ENCODE measurements around the gene UST. TPM values are rescaled to one million over a fixed set of nuclear protein-coding genes. Genes with fewer than 3 reads are reported as not detected.

Gene UST
- polyA plus RNA-seq, 1 donor from 2014 or later: 7.5 TPM

- Histone ChIP-seq H4K20me1 (ENCODE audit: insufficient read depth) (no peaks in the 10 kb centered on the region), H3K4me2 (ENCODE audit: low read length) (no peak overlapping the region), H3K9ac (ENCODE audit: low read length) (no peak overlapping the region), H3K27ac (ENCODE audit: low read length) (no peak overlapping the region), H3K9me2 (ENCODE audit: insufficient read depth, low read length) (no peaks in the 10 kb centered on the region), H3K4me3 (ENCODE audit: low read length) (no peak overlapping the region), H2AFZ (ENCODE audit: low read depth, low read length) (no peak overlapping the region), H3F3A (ENCODE audit: insufficient read depth, low read length, poor library complexity, severe bottlenecking) (no peaks in the 10 kb centered on the region), H3K27me3 (ENCODE audit: insufficient read depth, low read depth, low read length) (no peaks in the 10 kb centered on the region), H3K9me3 (ENCODE audit: low read length) (no peaks in the 10 kb centered on the region), H3K79me2 (replicated peaks; ENCODE audit: insufficient read depth, low read length) (no peaks in the 10 kb centered on the region), H3K36me3 (ENCODE audit: insufficient read depth, low read length) (no peaks in the 10 kb centered on the region)
- TF ChIP-seq EP300 (conservative IDR thresholded peaks at IDR 0.05; ENCODE audit: poor library complexity, severe bottlenecking): no peak
- TF ChIP-seq POLR2AphosphoS5 (IDR thresholded peaks at IDR 0.05): no peak
- TF ChIP-seq, protein P1, sequence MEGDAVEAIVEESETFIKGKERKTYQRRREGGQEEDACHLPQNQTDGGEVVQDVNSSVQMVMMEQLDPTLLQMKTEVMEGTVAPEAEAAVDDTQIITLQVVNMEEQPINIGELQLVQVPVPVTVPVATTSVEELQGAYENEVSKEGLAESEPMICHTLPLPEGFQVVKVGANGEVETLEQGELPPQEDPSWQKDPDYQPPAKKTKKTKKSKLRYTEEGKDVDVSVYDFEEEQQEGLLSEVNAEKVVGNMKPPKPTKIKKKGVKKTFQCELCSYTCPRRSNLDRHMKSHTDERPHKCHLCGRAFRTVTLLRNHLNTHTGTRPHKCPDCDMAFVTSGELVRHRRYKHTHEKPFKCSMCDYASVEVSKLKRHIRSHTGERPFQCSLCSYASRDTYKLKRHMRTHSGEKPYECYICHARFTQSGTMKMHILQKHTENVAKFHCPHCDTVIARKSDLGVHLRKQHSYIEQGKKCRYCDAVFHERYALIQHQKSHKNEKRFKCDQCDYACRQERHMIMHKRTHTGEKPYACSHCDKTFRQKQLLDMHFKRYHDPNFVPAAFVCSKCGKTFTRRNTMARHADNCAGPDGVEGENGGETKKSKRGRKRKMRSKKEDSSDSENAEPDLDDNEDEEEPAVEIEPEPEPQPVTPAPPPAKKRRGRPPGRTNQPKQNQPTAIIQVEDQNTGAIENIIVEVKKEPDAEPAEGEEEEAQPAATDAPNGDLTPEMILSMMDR (IDR thresholded peaks at IDR 0.05; ENCODE audit: poor library complexity, severe bottlenecking): no peak
- no peak for TF ChIP-seq MXI1 (conservative IDR thresholded peaks at IDR 0.05; ENCODE audit: poor library complexity, severe bottlenecking)
- TF ChIP-seq, protein P2, sequence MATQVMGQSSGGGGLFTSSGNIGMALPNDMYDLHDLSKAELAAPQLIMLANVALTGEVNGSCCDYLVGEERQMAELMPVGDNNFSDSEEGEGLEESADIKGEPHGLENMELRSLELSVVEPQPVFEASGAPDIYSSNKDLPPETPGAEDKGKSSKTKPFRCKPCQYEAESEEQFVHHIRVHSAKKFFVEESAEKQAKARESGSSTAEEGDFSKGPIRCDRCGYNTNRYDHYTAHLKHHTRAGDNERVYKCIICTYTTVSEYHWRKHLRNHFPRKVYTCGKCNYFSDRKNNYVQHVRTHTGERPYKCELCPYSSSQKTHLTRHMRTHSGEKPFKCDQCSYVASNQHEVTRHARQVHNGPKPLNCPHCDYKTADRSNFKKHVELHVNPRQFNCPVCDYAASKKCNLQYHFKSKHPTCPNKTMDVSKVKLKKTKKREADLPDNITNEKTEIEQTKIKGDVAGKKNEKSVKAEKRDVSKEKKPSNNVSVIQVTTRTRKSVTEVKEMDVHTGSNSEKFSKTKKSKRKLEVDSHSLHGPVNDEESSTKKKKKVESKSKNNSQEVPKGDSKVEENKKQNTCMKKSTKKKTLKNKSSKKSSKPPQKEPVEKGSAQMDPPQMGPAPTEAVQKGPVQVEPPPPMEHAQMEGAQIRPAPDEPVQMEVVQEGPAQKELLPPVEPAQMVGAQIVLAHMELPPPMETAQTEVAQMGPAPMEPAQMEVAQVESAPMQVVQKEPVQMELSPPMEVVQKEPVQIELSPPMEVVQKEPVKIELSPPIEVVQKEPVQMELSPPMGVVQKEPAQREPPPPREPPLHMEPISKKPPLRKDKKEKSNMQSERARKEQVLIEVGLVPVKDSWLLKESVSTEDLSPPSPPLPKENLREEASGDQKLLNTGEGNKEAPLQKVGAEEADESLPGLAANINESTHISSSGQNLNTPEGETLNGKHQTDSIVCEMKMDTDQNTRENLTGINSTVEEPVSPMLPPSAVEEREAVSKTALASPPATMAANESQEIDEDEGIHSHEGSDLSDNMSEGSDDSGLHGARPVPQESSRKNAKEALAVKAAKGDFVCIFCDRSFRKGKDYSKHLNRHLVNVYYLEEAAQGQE (IDR thresholded peaks at IDR 0.05; ENCODE audit: borderline replicate concordance): no peak
- TF ChIP-seq RAD21 (conservative IDR thresholded peaks at IDR 0.05): no peak
- no peak for TF ChIP-seq SMC3 (conservative IDR thresholded peaks at IDR 0.05; ENCODE audit: poor library complexity)
- TF ChIP-seq TAF1 (IDR thresholded peaks at IDR 0.05; ENCODE audit: low read depth): no peak
- no peak for TF ChIP-seq EZH2 (IDR thresholded peaks at IDR 0.05; ENCODE audit: borderline replicate concordance, insufficient read depth, low read length, poor library complexity, severe bottlenecking)
Observed at GRCh38 chr6:148891405-148891783, 144.6 kb downstream of the UST start.

DNA sequence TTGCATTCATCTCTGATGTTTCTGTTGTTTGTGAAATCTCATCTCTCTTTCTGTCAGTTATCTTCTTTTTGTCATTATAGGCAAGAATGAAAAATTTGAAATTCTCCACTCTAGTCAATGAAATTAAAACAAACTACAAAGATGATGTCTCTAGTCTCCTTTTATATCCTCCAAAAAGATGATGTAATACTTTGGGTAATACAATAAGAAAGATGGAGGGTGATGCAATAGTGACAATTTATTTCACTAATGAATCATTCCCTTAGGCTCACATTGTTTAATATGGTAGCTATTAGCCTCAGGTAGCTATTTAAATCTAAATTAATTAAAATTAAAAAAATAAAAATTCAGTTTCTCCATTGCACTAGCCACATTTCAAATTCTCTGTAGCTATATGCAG, 145.4 kb downstream of the UST start:
- Histone ChIP-seq H3K4me2 (ENCODE audit: low read length) (no peak overlapping the region), H3K9me2 (ENCODE audit: insufficient read depth, low read length) (no peaks in the 10 kb centered on the region), H3K36me3 (ENCODE audit: insufficient read depth, low read length) (no peaks in the 10 kb centered on the region), H3K79me2 (replicated peaks; ENCODE audit: insufficient read depth, low read length) (no peaks in the 10 kb centered on the region), H4K20me1 (ENCODE audit: insufficient read depth) (no peaks in the 10 kb centered on the region), H3K4me3 (ENCODE audit: low read length) (no peak overlapping the region), H3K9ac (ENCODE audit: low read length) (no peak overlapping the region), H3K9me3 (ENCODE audit: low read length) (no peaks in the 10 kb centered on the region), H2AFZ (ENCODE audit: low read depth, low read length) (no peak overlapping the region), H3K27me3 (ENCODE audit: insufficient read depth, low read depth, low read length) (no peaks in the 10 kb centered on the region), H3F3A (ENCODE audit: insufficient read depth, low read length, poor library complexity, severe bottlenecking) (no peaks in the 10 kb centered on the region), H3K27ac (ENCODE audit: low read length) (no peak overlapping the region)
- no peak for TF ChIP-seq TAF1 (IDR thresholded peaks at IDR 0.05; ENCODE audit: low read depth)
- no peak for TF ChIP-seq EZH2 (IDR thresholded peaks at IDR 0.05; ENCODE audit: borderline replicate concordance, insufficient read depth, low read length, poor library complexity, severe bottlenecking)
- TF ChIP-seq SMC3 (conservative IDR thresholded peaks at IDR 0.05; ENCODE audit: poor library complexity): no peak
- no peak for TF ChIP-seq POLR2AphosphoS5 (IDR thresholded peaks at IDR 0.05)
- TF ChIP-seq, protein P1 (IDR thresholded peaks at IDR 0.05; ENCODE audit: poor library complexity, severe bottlenecking): no peak
- no peak for TF ChIP-seq EP300 (conservative IDR thresholded peaks at IDR 0.05; ENCODE audit: poor library complexity, severe bottlenecking)
- TF ChIP-seq, protein P2 (IDR thresholded peaks at IDR 0.05; ENCODE audit: borderline replicate concordance): no peak
- TF ChIP-seq RAD21 (conservative IDR thresholded peaks at IDR 0.05): no peak
- no peak for TF ChIP-seq MXI1 (conservative IDR thresholded peaks at IDR 0.05; ENCODE audit: poor library complexity, severe bottlenecking)
